ENCODE results near the gene PDCD2L.

GRCh38 chr19:34380639-34381241, 23.5 kb upstream of the PDCD2L start:
- TF ChIP-seq EZH2 (IDR thresholded peaks at IDR 0.05; ENCODE audit: borderline replicate concordance, low read depth, low read length, severe bottlenecking), result no peak
- no peak for TF ChIP-seq CTCF (IDR thresholded peaks at IDR 0.05; ENCODE audit: borderline replicate concordance, extremely low read depth, low read length, poor library complexity, severe bottlenecking)
